DOHH2 (cell line): ENCODE measurements around the gene CAMSAP3.

Experiments
- H3F3A ChIP-seq: fragments of 200-600 bp; sonication (generic), shearing (Covaris generic); 2 replicates; pipeline ENCODE4 v1.6.0; 2016; ENCODE audit warnings: antibody characterized with exemption, mild to moderate bottlenecking; ENCODE audit not compliant: control insufficient read depth, insufficient read depth
- H3K27ac ChIP-seq: fragments of 200-600 bp; sonication (generic); 2 replicates; pipeline ENCODE4 v1.5.1; 2014; ENCODE audit warnings: low read depth, mild to moderate bottlenecking, low read length, moderate library complexity
- H3K27me3 ChIP-seq: fragments of 200-600 bp; sonication (generic); 2 replicates; pipeline ENCODE4 v1.6.1; 2014; ENCODE audit warnings: mild to moderate bottlenecking, low read length, mixed read lengths; ENCODE audit not compliant: control insufficient read depth
- H3K36me3 ChIP-seq: fragments of 200-600 bp; sonication (generic); 2 replicates; pipeline ENCODE4 v1.6.1; 2014; ENCODE audit warnings: mild to moderate bottlenecking, low read length, moderate library complexity, mixed read lengths; ENCODE audit not compliant: control insufficient read depth
- H3K4me1 ChIP-seq: fragments of 200-600 bp; sonication (generic); 2 replicates; pipeline ENCODE4 v1.6.1; 2014; ENCODE audit warnings: mild to moderate bottlenecking, low read length, mixed read lengths; ENCODE audit not compliant: control insufficient read depth
- H3K4me2 ChIP-seq: fragments of 200-600 bp; sonication (generic); 2 replicates; pipeline ENCODE4 v1.6.0; 2014; ENCODE audit warnings: mild to moderate bottlenecking, low read length, moderate library complexity
- H3K4me3 ChIP-seq: fragments of 200-600 bp; sonication (generic); 2 replicates; pipeline ENCODE4 v1.5.1; 2014; ENCODE audit warnings: mild to moderate bottlenecking, low read length, mixed read lengths
- H3K79me2 ChIP-seq: fragments of 200-600 bp; sonication (generic); 2 replicates; pipeline ENCODE4 v1.6.1; 2014; ENCODE audit warnings: mild to moderate bottlenecking, low read length, mixed read lengths; ENCODE audit not compliant: control insufficient read depth
- H3K9me2 ChIP-seq: fragments of 200-600 bp; sonication (generic); replicated peaks from 2 replicates; pipeline ENCODE4 v1.6.1; 2014; ENCODE audit warnings: mild to moderate bottlenecking, low read length, mixed read lengths; ENCODE audit not compliant: control insufficient read depth
- H3K9me3 ChIP-seq: fragments of 200-600 bp; sonication (generic); 2 replicates; pipeline ENCODE4 v1.6.1; 2014; ENCODE audit warnings: antibody characterized with exemption, low read length, mixed read lengths; ENCODE audit not compliant: control insufficient read depth, insufficient read depth
- H4K20me1 ChIP-seq: fragments of 200-600 bp; sonication (generic); 2 replicates; pipeline ENCODE4 v1.6.0; 2014; ENCODE audit warnings: low read depth, mild to moderate bottlenecking, antibody characterized with exemption, low read length, moderate library complexity; ENCODE audit not compliant: control insufficient read depth, insufficient read depth
- CTCF ChIP-seq: fragments of 200-600 bp; sonication (generic); IDR thresholded peaks from one replicate; pipeline ENCODE4 v1.5.1; 2014; ENCODE audit warnings: antibody characterized with exemption, mild to moderate bottlenecking, low read depth, low read length; ENCODE audit not compliant: poor library complexity, severe bottlenecking
- EZH2phosphoT487 ChIP-seq: fragments of 200-600 bp; sonication (generic); IDR thresholded peaks from 2 replicates; pipeline ENCODE4 v1.6.1; 2017; ENCODE audit warnings: borderline replicate concordance, mild to moderate bottlenecking, antibody characterized with exemption, low read length, moderate library complexity, mixed read lengths

CAMSAP3 gene

GRCh38 chr19:7606289-7606688 lies 10.6 kb downstream of the CAMSAP3 start:
- TF ChIP-seq CTCF (no peak), EZH2phosphoT487 (no peak)
- no peaks in the 10 kb centered on the region for H3F3A ChIP-seq

DNA sequence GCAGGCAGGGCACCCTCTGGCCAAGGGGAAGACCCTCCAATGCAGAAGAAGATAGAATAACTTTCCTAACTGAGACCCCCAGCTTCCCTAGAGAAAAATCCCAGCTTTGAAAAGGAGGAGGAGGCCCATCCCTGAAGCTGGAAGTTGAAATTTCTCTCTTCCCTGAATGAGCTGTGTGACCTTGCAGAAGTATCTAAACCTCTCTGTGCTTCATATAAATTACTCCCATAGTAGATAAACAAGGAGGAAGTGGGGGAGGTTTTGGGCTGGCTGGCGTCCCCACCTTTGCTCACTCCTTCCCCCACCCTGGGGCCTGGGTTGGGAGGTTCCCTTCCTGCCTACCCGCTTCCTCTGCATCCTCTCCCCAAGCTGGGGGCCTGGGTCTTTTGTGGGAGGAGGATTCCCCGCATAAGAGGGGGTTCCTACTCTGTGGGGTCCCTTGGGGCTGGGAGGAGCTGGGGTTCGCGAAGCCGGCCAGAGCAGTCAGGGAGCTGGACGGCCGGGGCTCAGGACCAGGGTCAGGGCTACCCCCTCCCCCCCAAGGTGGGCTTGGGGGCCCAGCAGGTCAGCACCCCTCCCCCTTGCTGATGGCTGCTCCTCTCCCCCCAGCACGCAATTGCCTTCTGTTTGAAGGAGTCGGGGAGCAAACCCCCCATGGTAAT lies 11.7 kb downstream of the CAMSAP3 start:
- Histone ChIP-seq H3K9me2 (no peaks in the 10 kb centered on the region), H3K4me3 (no peak overlapping the region), H3K4me1 (no peaks in the 10 kb centered on the region), H3F3A (no peaks in the 10 kb centered on the region), H4K20me1 (no peaks in the 10 kb centered on the region), H3K79me2 (no peaks in the 10 kb centered on the region), H3K27ac (no peak overlapping the region), H3K36me3 (no peaks in the 10 kb centered on the region), H3K27me3 (no peaks in the 10 kb centered on the region), H3K4me2 (no peak overlapping the region), H3K9me3 (no peaks in the 10 kb centered on the region)
- TF ChIP-seq CTCF (no peak), EZH2phosphoT487 (no peak)

More at GRCh38 chr19:7606289-7606688, 10.6 kb downstream of the CAMSAP3 start:
- Histone ChIP-seq H3K79me2 (no peaks in the 10 kb centered on the region), H3K4me1 (no peaks in the 10 kb centered on the region), H3K9me3 (no peaks in the 10 kb centered on the region), H3K36me3 (no peaks in the 10 kb centered on the region), H3K27me3 (no peaks in the 10 kb centered on the region), H3K4me3 (no peak overlapping the region), H4K20me1 (no peaks in the 10 kb centered on the region), H3K27ac (no peak overlapping the region), H3K9me2 (no peaks in the 10 kb centered on the region), H3K4me2 (no peak overlapping the region)

GRCh38 chr19:7607874-7608560 lies 12.4 kb downstream of the CAMSAP3 start:
- H3K27me3 ChIP-seq, result no peaks in the 10 kb centered on the region

More at GRCh38 chr19:7607874-7608560, 12.4 kb downstream of the CAMSAP3 start:
- TF ChIP-seq CTCF, result no peak
- H3K27ac ChIP-seq, result no peak overlapping the region
- H3K4me3 ChIP-seq, result no peak overlapping the region
- no peaks in the 10 kb centered on the region for H3K4me1 ChIP-seq
- no peaks in the 10 kb centered on the region for H3K9me2 ChIP-seq
- H3K79me2 ChIP-seq, result no peaks in the 10 kb centered on the region
- H4K20me1 ChIP-seq, result no peaks in the 10 kb centered on the region
- H3F3A ChIP-seq, result no peaks in the 10 kb centered on the region
- H3K9me3 ChIP-seq, result no peaks in the 10 kb centered on the region
- H3K4me2 ChIP-seq, result no peak overlapping the region
- no peaks in the 10 kb centered on the region for H3K36me3 ChIP-seq
